A673 (cell line): Measurements from ENCODE around the gene SPRED2. TPM values are rescaled to one million over a fixed set of nuclear protein-coding genes. Genes with fewer than 3 reads are reported as not detected.

Experiments used
- BruUV-seq: library from RNA; stranded (reverse); fragments of 400-500 nt; replicated peaks from 2 replicates; lab custom pipeline; 2021; lab: Mats Ljungman, UMichigan
- CTCF ChIA-PET: fragments of 300-600 bp; sonication (Branson Sonifier 250); formaldehyde crosslinking; loops from one replicate; lab custom pipeline; 2022; ENCODE audit warnings: antibody characterized with exemption; lab: Charles Lee
- POLR2A ChIA-PET: fragments of 300-600 bp; sonication (Branson Sonifier 250); formaldehyde crosslinking; loops from one replicate; lab custom pipeline; 2022; ENCODE audit warnings: antibody characterized with exemption; ENCODE audit not compliant: low non-redundant PET; lab: Charles Lee
- DNase-seq: peaks from one replicate; pipeline ENCODE4 v3.0.0-alpha.2; 2015; ENCODE audit warnings: low spot score
- H3K27ac ChIP-seq: fragments of 200-600 bp; sonication (generic); 2 replicates; pipeline ENCODE4 v1.5.1; 2016; ENCODE audit warnings: mixed run types, low read depth, mild to moderate bottlenecking, mixed read lengths, antibody characterized with exemption, low read length; ENCODE audit not compliant: poor library complexity, severe bottlenecking
- H3K27me3 ChIP-seq: fragments of 200-600 bp; sonication (generic); replicated peaks from 2 replicates; pipeline ENCODE4 v1.6.1; 2017; ENCODE audit warnings: mixed run types, low read depth, mild to moderate bottlenecking, mixed read lengths, antibody characterized with exemption, low read length; ENCODE audit not compliant: insufficient read depth, poor library complexity
- H3K36me3 ChIP-seq: fragments of 200-600 bp; sonication (generic); 2 replicates; pipeline ENCODE4 v1.6.1; 2016; ENCODE audit warnings: mixed run types, mild to moderate bottlenecking, mixed read lengths, antibody characterized with exemption, low read length; ENCODE audit not compliant: insufficient read depth, poor library complexity, severe bottlenecking
- H3K4me1 ChIP-seq: fragments of 200-600 bp; sonication (generic); 2 replicates; pipeline ENCODE4 v1.6.1; 2017; ENCODE audit warnings: mixed run types, mild to moderate bottlenecking, mixed read lengths, antibody characterized with exemption, low read length; ENCODE audit not compliant: insufficient read depth, poor library complexity, severe bottlenecking
- H3K4me3 ChIP-seq: fragments of 200-600 bp; sonication (generic); 2 replicates; pipeline ENCODE4 v1.5.1; 2016; ENCODE audit warnings: low read depth, mixed run types, mild to moderate bottlenecking, mixed read lengths, low read length; ENCODE audit not compliant: poor library complexity, severe bottlenecking
- H3K9me3 ChIP-seq: fragments of 200-600 bp; sonication (generic); 2 replicates; pipeline ENCODE4 v1.6.1; 2016; ENCODE audit warnings: mixed run types, low read depth, mild to moderate bottlenecking, mixed read lengths, antibody characterized with exemption, low read length; ENCODE audit not compliant: poor library complexity, severe bottlenecking
- EZH2 ChIP-seq: fragments of 200-600 bp; sonication (generic); IDR thresholded peaks from 2 replicates; pipeline ENCODE4 v1.6.1; 2017; ENCODE audit warnings: borderline replicate concordance, low read depth, mild to moderate bottlenecking, mixed read lengths, antibody characterized with exemption, low read length; ENCODE audit not compliant: poor library complexity, severe bottlenecking
- intact Hi-C: fragments of 100-400 bp; cut with micrococcal nuclease; formaldehyde crosslinking; loops from one replicate; pipeline ENCODE4 v1.10.0; 2022; ENCODE audit not compliant: unreplicated experiment
- total RNA-seq: library from RNA; stranded (reverse); gene quantifications from 2 replicates; pipeline ENCODE4 v1.2.3, GENCODE V29; 2021
- TF ChIP-seq, protein P1 (sequence below): fragments of 300-800, 200-600 bp; sonication (generic); conservative IDR thresholded peaks from 2 replicates; pipeline ENCODE4 v1.5.1; 2017; ENCODE audit warnings: low read depth, mild to moderate bottlenecking, antibody characterized with exemption, low read length, moderate library complexity, mixed read lengths

SPRED2 gene
- total RNA-seq, 1 experiment from 2014 or later, result 79.4 TPM

- no peak for DNase-seq
- Histone ChIP-seq H3K36me3 (no peaks in the 10 kb centered on the region), H3K27me3 (no peaks in the 10 kb centered on the region), H3K9me3 (no peaks in the 10 kb centered on the region), H3K4me1 (peaks cover 16% of the 10 kb centered on the region), H3K4me3 (no peak overlapping the region), H3K27ac (no peak overlapping the region)
- TF ChIP-seq EZH2, result no peak
- TF ChIP-seq, protein P1, sequence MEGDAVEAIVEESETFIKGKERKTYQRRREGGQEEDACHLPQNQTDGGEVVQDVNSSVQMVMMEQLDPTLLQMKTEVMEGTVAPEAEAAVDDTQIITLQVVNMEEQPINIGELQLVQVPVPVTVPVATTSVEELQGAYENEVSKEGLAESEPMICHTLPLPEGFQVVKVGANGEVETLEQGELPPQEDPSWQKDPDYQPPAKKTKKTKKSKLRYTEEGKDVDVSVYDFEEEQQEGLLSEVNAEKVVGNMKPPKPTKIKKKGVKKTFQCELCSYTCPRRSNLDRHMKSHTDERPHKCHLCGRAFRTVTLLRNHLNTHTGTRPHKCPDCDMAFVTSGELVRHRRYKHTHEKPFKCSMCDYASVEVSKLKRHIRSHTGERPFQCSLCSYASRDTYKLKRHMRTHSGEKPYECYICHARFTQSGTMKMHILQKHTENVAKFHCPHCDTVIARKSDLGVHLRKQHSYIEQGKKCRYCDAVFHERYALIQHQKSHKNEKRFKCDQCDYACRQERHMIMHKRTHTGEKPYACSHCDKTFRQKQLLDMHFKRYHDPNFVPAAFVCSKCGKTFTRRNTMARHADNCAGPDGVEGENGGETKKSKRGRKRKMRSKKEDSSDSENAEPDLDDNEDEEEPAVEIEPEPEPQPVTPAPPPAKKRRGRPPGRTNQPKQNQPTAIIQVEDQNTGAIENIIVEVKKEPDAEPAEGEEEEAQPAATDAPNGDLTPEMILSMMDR, result no peak
- intact Hi-C loops, result no loop called here
- POLR2A ChIA-PET, result no interaction called here
- CTCF ChIA-PET, result no interaction called here
- no TSS peak for BruUV-seq
Measured at GRCh38 chr2:65300134-65300760, 132.2 kb downstream of the SPRED2 start.

DNA sequence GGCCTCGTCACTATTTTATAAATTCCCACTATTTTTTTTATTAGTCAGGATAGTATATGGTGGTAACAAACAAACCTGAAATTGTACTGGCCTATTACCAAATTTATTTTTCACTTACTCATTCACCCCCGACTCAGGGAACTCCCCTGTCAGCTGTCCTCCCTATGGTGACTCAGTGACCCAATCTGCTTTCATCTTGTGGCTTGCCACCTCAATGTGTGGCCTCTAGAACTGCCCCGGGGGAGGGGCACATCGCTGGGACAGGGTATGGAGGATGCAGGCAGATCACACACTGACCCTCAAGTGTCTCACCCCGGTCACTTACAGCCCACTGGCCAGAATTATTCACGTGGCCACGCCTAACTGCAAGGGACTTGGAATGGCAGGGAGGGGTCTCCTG, 133.2 kb downstream of the SPRED2 start:
- Histone ChIP-seq H3K27ac (no peak overlapping the region), H3K4me3 (no peak overlapping the region), H3K4me1 (peaks cover 16% of the 10 kb centered on the region), H3K36me3 (no peaks in the 10 kb centered on the region), H3K9me3 (no peaks in the 10 kb centered on the region), H3K27me3 (no peaks in the 10 kb centered on the region)
- no TSS peak for BruUV-seq
- CTCF ChIA-PET, result no interaction called here
- no peak for TF ChIP-seq EZH2
- TF ChIP-seq, protein P1, result no peak
- intact Hi-C loops, result no loop called here
- POLR2A ChIA-PET, result no interaction called here
- no peak for DNase-seq

DNA sequence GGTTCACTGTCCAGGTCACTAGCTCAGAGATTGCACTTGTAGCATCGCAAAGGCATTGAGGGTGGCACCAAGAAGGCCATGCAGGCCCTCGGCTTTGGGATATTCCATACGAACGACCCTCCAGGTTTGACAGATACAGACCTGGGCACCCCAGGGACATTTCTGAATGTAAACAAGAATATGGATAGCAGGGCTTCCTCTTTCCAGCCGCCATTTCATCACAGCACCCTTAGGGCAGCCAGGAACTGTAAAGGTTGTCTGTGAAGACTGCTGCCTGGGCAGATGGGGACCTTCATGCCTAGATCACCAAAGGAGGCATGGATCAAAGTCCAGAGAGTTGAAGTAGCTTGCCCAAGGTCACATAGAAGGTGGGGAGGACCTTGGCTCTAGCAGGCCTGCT, 134.3 kb downstream of the SPRED2 start:
- no peaks in the 10 kb centered on the region for H3K9me3 ChIP-seq
- CTCF ChIA-PET, result no interaction called here

More for the DNA sequence above, 134.3 kb downstream of the SPRED2 start:
- Histone ChIP-seq H3K27me3 (no peaks in the 10 kb centered on the region), H3K4me1 (peaks cover 16% of the 10 kb centered on the region), H3K36me3 (no peaks in the 10 kb centered on the region), H3K4me3 (no peak overlapping the region), H3K27ac (no peak overlapping the region)
- intact Hi-C loops, result no loop called here
- no peak for DNase-seq
- no TSS peak for BruUV-seq
- TF ChIP-seq EZH2, result no peak
- TF ChIP-seq, protein P1, result no peak
- POLR2A ChIA-PET, result interaction anchor here (0.8 kb wide), 1 partner anchor 825 kb away, joined by 5 read pairs; no protein-coding TSS in a partner anchor
